Activated T-cell treated with anti-CD3 and anti-CD28 coated beads for 4 hours (primary cell): ENCODE data around the gene SULT4A1.

Experiments used
- DNase-seq: peaks from one replicate; pipeline ENCODE4 v3.0.0-alpha.2; 2020

Gene SULT4A1

GRCh38 chr22:43827003-43827735 lies 35.1 kb downstream of the SULT4A1 start:
- DNase-seq = no peak

DNA sequence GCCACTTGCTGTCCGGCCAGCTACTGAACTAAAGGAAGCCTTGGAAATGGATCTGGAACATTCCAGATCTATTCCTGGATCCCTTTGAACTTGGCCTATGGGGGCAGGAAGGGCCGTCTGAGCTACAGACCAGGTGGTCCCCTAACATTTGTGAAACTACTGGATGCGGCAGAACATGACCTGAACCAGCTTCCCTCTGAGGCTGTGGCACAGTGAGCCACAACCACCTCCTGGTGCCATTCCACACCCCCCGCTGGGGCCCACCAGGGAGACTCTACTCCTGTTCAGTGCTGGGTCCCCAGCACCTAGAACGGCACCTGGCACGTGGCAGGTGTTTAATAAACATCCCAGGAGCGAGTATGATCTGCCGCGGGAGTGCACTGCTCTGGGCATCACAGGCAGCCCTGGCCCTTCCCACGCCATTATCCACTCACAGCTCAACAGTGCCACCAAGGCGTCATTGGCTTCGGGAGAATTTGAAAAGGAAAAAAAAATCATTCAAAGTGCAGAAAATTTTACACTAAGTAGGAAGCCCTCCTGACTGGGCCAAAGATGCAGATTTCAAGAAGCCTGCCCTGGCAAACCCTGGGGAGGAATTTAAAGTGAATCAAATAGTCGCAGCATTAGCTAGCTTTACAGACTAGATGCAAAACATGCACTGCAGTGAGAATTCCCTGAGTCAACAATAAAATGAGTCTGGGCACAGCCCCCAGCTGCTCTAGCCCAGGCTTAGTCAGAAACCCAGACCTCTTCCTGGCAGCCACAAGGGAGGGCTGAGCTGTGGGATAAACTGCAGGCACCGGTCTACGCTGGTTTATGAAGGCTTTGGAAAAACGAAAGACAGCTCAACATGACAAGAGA lies 35.9 kb downstream of the SULT4A1 start:
- DNase-seq = no peak

- no peak for DNase-seq
These were observed 36.7 kb downstream of the SULT4A1 start for GRCh38 chr22:43825651-43826050.

GRCh38 chr22:43824724-43825420 lies 37.4 kb downstream of the SULT4A1 start:
- DNase-seq = no peak

DNA sequence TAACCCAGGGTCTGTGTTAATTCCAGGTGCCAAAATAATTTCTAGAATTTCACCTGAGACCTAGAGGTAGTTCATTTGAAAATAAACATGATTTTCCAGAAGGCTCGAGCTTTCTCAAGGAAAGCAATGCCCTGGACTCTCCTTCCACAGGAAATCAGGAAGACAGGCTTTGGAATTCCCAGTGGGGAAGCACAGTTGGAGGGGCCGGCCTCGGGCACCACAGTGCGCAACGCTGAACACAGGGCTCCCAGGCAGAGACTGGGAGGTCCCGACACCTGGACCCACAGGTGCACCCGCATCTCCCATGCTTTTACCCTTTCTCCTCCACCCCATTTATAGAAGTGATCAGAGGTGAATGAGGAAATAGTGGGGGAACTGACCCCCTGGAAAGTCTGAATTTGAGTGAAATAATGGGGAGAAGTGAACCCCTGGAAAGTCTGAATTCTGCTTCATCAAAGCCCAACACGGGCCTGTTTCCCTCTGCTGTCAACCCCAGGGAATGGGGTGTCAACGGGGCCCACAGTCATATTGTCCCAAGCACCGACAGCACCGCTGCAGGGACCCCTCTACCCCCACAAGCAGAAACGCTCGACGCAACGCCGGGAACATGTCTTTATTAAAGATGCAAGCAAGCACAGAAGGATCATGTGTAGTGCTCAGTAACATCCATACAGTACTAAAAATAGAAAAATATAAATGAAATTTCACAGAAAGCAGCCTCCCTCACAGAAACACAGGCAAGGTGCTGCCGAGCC lies 38.2 kb downstream of the SULT4A1 start:
- no peak for DNase-seq

DNA sequence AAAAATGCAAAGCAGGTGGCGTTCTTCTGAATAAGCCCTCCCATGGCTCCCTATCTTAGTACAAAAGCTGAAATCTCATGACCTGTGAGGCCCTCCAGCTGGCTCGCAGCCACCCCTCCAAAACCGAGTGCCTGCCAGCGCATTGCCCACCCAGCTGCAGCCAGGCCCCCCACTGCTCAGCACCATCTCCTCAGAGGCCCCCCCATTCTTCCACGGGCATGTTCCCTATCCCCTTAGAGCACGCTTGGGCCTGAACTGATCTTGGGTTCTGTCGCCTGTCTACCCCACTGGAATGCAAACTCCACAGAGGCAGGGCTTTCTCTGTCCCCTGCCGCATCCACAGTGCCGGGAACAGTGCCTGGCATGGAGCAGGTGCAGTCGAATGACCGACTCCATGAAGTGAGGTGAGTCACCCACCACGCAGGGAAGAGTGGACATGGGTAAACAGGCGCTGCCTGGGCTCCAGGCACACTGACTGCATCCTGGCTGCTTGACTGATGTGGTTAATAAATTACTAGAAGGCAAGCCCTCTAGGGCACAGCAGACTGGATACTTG lies 38.9 kb downstream of the SULT4A1 start:
- no peak for DNase-seq

- DNase-seq = no peak
These were observed 40.5 kb downstream of the SULT4A1 start for GRCh38 chr22:43821606-43822425.

GRCh38 chr22:43820651-43821305 lies 41.5 kb downstream of the SULT4A1 start:
- DNase-seq = no peak

DNA sequence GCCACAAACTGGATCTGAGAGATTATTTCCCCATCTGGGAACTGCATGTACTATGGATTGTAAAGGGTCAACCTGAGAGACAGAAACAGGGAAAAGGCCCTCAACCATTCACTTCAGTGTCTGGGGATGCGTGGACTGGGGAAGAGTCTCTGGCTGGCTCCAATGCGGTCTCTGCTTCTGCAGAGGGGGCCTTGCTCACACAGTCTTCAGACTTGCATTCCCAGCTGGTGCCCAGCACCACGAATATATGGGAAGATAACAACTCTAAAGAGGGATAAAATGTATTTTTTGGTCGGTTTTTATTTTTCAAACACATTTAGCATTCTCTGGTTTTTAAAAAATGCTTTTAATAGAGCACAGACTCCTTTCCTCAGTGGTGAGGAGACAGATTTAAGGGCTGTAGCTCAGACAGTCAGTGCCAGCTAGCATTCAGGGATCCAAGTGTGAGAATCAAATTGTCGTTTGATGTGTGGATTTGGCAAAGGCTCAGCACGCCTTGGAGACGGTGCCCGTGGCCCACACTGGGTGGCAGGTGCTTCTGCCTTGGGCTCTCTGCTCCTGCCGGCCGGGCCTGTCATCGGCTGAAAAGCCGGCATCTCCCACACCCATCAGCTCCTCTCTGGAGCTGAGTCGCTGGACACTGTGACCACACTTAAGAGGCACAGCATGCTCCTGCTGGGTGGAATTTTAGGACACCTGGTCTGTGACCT lies 42.2 kb downstream of the SULT4A1 start:
- DNase-seq = no peak

DNA sequence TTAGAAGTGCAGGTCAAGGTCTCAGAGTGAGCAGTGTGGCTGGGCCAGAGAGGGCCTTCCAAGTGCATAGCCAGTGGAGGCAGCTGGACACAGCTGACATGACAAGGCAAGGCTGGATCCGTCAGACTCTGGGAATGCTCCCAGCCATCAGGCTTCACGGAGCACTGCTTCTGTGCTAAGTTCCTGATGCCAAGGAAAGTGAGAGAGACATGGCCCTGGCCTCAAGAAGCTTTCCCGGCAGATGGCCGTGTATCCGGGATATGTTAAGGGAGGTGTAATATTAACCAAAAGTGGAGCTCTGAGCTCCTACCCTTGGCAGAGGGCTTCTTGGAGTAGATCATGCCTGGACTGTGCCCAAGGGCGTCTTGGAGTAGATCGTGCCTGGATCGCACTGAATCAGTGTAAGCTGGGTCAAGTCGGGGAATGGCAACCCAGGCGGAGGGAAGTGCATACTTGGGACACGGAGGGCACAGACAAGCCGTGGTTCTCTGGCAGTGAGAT lies 42.8 kb downstream of the SULT4A1 start:
- DNase-seq = no peak

- no peak for DNase-seq
These were observed 43.3 kb downstream of the SULT4A1 start for GRCh38 chr22:43818981-43819380.

DNA sequence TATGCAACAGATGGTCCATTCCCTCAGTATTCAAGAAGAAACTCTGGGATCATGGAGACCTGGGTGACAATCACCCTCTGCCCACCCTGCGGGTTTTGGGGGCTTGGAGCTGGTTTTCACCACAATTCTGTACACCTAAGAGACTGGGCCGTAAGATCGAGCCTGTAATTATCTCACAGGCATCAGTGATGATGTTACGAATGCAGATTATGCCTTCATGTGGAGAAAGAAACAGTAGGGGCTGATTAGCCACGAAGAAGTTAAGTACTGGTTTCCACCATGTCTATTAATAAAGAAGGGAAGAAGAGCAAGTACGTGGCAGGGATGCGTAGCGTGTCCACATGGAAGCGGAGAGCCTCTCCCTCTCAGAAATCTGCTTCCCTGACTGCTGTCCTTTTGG lies 44.9 kb downstream of the SULT4A1 start:
- DNase-seq = no peak

- no peak for DNase-seq
These were observed 48.0 kb downstream of the SULT4A1 start for GRCh38 chr22:43814264-43814663.

GRCh38 chr22:43812890-43813289 lies 49.4 kb downstream of the SULT4A1 start:
- no peak for DNase-seq

DNA sequence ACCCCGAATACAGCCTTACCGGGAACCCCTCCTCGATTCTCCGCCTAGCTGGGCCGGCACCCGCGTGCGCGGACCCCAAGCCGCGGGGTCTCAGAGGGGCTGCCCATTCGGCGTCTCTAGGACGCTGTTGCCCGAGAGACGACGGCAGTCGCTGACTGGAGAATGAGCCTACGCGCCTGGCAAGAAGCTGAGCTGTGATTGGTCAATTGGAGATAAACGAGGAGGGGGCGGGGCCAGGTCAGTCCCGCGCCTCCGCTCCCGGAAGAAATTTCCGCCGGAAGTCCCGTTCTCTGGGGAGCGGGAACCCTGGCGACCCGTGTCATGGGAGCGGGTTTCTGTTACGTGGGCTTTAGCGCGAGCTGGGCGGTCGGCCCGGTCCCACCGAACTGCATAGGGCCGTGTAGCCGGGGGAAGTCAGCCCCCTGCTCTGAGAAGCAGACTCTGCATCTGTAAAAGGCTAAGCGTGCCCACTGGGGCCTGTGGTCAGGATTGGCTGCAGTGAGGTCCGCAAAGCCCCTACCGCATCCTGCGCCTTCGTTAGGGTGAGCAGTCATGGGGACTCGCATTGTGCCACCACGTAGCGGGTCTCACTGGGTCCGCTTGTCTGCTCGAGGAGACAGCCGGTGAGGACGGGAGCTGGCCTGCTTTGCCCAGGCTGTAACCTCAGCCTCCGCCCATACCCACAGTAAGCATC lies 50.0 kb downstream of the SULT4A1 start, which contains the start of gene EFCAB6:
TSS of gene EFCAB6 (minus strand) at position 157 of the 694 bp plus-strand sequence. CDS start 29,987 bp downstream, outside the sequence.
- peak; percentile 88 for DNase-seq

GRCh38 chr22:43811777-43812148 lies 50.5 kb downstream of the SULT4A1 start:
- no peak for DNase-seq

- DNase-seq = no peak
These were observed 59.3 kb downstream of the SULT4A1 start for GRCh38 chr22:43802897-43803495.

DNA sequence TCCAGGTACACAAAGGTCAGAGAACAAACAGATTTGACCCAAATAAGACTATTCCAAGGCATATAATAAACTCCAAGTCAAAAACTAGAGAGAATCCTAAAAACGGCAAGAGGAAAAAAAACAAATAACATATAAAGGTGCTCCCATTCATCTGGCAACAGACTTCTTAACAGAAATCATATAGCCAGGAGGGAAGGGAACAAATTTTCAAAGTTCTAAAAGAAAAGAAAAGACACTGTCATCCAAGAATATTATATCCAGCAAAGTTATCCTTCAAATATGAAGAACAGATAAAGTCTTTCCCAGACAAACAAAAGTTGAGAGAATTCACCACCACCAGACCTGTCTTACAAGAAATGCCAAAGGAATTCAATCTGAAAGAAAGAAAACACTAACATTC lies 61.3 kb downstream of the SULT4A1 start:
- no peak for DNase-seq

DNA sequence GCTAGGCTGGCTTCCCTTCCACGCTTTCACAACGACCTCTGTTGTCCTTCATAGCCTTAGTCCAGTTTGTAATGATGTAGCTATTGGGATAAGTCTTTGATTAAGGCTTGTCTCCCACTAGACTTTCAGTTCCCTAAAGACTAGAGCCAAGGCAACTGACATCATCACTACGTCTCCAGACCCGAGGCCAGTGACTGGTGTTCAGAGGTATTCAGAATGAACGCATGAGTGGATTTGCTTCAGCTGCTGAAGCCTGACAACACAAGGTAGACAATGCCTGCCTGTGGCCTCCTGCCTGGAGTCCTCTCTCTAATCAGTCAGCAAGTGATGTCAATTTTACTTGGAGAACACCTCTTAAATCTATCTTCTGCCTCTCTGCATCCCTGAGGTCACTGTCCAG lies 63.8 kb downstream of the SULT4A1 start:
- DNase-seq = no peak
